ENCODE measurements around the gene KIF3B. TPM values are rescaled to one million over a fixed set of nuclear protein-coding genes. Genes with fewer than 3 reads are reported as not detected.

The KIF3B gene
- total RNA-seq, 1 experiment from 2014 or later = 24.3 TPM

- Histone ChIP-seq H3K27ac (ENCODE audit: low read depth, low read length, poor library complexity, severe bottlenecking) (no peak overlapping the region), H3K27me3 (replicated peaks; ENCODE audit: insufficient read depth, low read depth, low read length, poor library complexity) (no peaks in the 10 kb centered on the region), H3K4me3 (ENCODE audit: low read depth, low read length, poor library complexity, severe bottlenecking) (no peak overlapping the region), H3K36me3 (ENCODE audit: insufficient read depth, low read length, poor library complexity, severe bottlenecking) (no peaks in the 10 kb centered on the region), H3K9me3 (ENCODE audit: low read depth, low read length, poor library complexity, severe bottlenecking) (no peaks in the 10 kb centered on the region), H3K4me1 (ENCODE audit: insufficient read depth, low read length, poor library complexity, severe bottlenecking) (peaks cover 9% of the 10 kb centered on the region)
- CTCF ChIA-PET = no interaction called here
- no peak for DNase-seq (ENCODE audit: low spot score)
- TF ChIP-seq, protein P1, sequence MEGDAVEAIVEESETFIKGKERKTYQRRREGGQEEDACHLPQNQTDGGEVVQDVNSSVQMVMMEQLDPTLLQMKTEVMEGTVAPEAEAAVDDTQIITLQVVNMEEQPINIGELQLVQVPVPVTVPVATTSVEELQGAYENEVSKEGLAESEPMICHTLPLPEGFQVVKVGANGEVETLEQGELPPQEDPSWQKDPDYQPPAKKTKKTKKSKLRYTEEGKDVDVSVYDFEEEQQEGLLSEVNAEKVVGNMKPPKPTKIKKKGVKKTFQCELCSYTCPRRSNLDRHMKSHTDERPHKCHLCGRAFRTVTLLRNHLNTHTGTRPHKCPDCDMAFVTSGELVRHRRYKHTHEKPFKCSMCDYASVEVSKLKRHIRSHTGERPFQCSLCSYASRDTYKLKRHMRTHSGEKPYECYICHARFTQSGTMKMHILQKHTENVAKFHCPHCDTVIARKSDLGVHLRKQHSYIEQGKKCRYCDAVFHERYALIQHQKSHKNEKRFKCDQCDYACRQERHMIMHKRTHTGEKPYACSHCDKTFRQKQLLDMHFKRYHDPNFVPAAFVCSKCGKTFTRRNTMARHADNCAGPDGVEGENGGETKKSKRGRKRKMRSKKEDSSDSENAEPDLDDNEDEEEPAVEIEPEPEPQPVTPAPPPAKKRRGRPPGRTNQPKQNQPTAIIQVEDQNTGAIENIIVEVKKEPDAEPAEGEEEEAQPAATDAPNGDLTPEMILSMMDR (conservative IDR thresholded peaks at IDR 0.05; ENCODE audit: low read depth, low read length) = no peak
- no peak for TF ChIP-seq EZH2 (IDR thresholded peaks at IDR 0.05; ENCODE audit: borderline replicate concordance, low read depth, low read length, poor library complexity, severe bottlenecking)
- POLR2A ChIA-PET (ENCODE audit: low non-redundant PET) = interaction anchor here (0.6 to 0.7 kb wide), 2 partner anchors 56 to 500 kb away, joined by 8 to 9 read pairs; no protein-coding TSS in a partner anchor
- intact Hi-C loops (cut with micrococcal nuclease; ENCODE audit: unreplicated experiment) = no loop called here
- no TSS peak for BruUV-seq (replicated peaks)
Observed at GRCh38 chr20:32350421-32350820, 73.0 kb downstream of the KIF3B start.

DNA sequence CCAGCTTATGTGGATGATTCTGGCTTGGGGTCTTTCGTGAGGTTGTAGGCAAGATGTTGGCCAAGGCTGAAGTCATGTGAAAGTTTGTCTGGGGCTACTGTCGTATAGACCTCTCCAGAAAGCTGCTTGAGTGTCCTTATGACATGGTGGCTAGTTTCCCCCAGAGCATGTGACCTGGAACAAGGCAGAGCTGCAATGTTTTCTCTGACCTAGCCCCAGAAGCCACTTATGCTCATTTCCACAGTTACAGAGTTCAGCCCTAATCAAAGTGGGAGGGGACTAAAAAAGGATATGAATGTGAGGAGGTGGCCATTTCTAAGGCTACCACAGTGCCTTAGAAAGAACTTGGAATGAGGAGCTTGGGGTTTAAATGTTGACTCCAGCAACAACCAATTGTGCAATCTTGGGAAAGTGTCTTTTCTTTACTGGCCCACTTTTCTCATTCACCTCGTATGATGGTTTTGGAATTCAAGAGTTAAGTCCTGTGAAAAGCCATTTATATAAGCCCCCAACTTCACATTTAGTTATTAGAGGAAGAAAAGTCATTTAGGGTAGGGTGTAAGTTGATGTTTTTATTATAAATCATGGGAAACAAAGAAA, 74.8 kb downstream of the KIF3B start:
- TF ChIP-seq EZH2 (IDR thresholded peaks at IDR 0.05; ENCODE audit: borderline replicate concordance, low read depth, low read length, poor library complexity, severe bottlenecking) = no peak
- TF ChIP-seq, protein P1 (conservative IDR thresholded peaks at IDR 0.05; ENCODE audit: low read depth, low read length) = no peak
- intact Hi-C loops (cut with micrococcal nuclease; ENCODE audit: unreplicated experiment) = no loop called here
- Histone ChIP-seq H3K27me3 (replicated peaks; ENCODE audit: insufficient read depth, low read depth, low read length, poor library complexity) (no peaks in the 10 kb centered on the region), H3K9me3 (ENCODE audit: low read depth, low read length, poor library complexity, severe bottlenecking) (no peaks in the 10 kb centered on the region), H3K27ac (ENCODE audit: low read depth, low read length, poor library complexity, severe bottlenecking) (no peak overlapping the region), H3K4me3 (ENCODE audit: low read depth, low read length, poor library complexity, severe bottlenecking) (no peak overlapping the region), H3K36me3 (ENCODE audit: insufficient read depth, low read length, poor library complexity, severe bottlenecking) (no peaks in the 10 kb centered on the region), H3K4me1 (ENCODE audit: insufficient read depth, low read length, poor library complexity, severe bottlenecking) (peaks cover 16% of the 10 kb centered on the region)
- CTCF ChIA-PET = no interaction called here
- no TSS peak for BruUV-seq (replicated peaks)
- POLR2A ChIA-PET (ENCODE audit: low non-redundant PET) = no interaction called here
- no peak for DNase-seq (ENCODE audit: low spot score)

DNA sequence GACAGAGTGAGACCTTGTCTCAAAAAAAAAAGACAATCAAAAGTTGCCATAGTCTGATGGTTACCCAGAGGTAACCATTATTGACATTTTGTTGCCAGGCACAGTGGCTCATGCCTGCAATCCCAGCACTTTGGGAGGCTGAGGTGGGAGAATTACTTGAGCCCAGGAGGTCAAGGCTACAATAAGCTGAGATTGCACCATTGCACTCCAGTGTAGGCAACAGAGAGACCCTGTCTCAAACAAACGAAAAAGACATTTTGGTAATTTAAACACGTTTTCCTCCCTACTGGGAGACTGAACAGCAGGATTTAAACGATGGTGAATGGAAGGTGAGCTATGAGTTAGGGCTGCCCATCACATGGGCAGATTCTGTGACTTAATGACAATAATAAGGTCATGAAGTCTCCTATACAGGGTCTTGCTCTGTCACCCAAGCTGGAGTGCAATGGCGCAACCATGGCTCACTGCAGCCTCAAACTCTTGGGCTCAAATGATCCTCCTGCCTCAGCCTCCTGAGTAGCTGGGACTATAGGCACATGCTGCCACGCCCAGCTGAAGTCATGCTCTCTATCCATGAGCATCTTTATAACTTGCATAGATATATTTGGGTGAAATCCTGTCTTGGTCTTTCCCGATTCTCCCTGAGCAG, 76.5 kb downstream of the KIF3B start:
- TF ChIP-seq EZH2 (IDR thresholded peaks at IDR 0.05; ENCODE audit: borderline replicate concordance, low read depth, low read length, poor library complexity, severe bottlenecking) = no peak
- TF ChIP-seq, protein P1 (conservative IDR thresholded peaks at IDR 0.05; ENCODE audit: low read depth, low read length) = no peak
- no peaks in the 10 kb centered on the region for H3K9me3 ChIP-seq (ENCODE audit: low read depth, low read length, poor library complexity, severe bottlenecking)
- intact Hi-C loops (cut with micrococcal nuclease; ENCODE audit: unreplicated experiment) = no loop called here
- CTCF ChIA-PET = no interaction called here
- POLR2A ChIA-PET (ENCODE audit: low non-redundant PET) = no interaction called here
- BruUV-seq (replicated peaks) = no TSS peak
- H3K4me3 ChIP-seq (ENCODE audit: low read depth, low read length, poor library complexity, severe bottlenecking) = no peak overlapping the region
- no peaks in the 10 kb centered on the region for H3K36me3 ChIP-seq (ENCODE audit: insufficient read depth, low read length, poor library complexity, severe bottlenecking)
- DNase-seq (ENCODE audit: low spot score) = no peak
- peaks cover 19% of the 10 kb centered on the region for H3K4me1 ChIP-seq (ENCODE audit: insufficient read depth, low read length, poor library complexity, severe bottlenecking)
- no peaks in the 10 kb centered on the region for H3K27me3 ChIP-seq (replicated peaks; ENCODE audit: insufficient read depth, low read depth, low read length, poor library complexity)
- H3K27ac ChIP-seq (ENCODE audit: low read depth, low read length, poor library complexity, severe bottlenecking) = no peak overlapping the region

Measured in A673 (cell line).